Measurements from ENCODE around the gene REXO5.

- TF ChIP-seq POLR2A (IDR thresholded peaks at IDR 0.05; ENCODE audit: extremely low read depth, insufficient read length) (no peak), CTCF (IDR thresholded peaks at IDR 0.05; ENCODE audit: low read depth, low read length) (no peak), MYC (IDR thresholded peaks at IDR 0.05; ENCODE audit: low read depth, low read length) (no peak), MAX (IDR thresholded peaks at IDR 0.05; ENCODE audit: low read depth, low read length) (no peak)
Measured at GRCh38 chr16:20866145-20866772, 59.9 kb downstream of the REXO5 start.
